GM19025 (cell line): ENCODE measurements around the gene EEFSEC.

ENCODE experiments used
- ATAC-seq: cut with Tn5 transposase; IDR thresholded peaks from one replicate; pipeline ENCODE4 v1.9.1; 2021; ENCODE audit warnings: mild to moderate bottlenecking, low read depth, moderate library complexity; ENCODE audit not compliant: unreplicated experiment

Gene EEFSEC

GRCh38 chr3:128239304-128239703 lies 86.0 kb downstream of the EEFSEC start:
- ATAC-seq = no peak

- ATAC-seq = no peak
Observed at GRCh38 chr3:128240232-128240631, 87.0 kb downstream of the EEFSEC start.

GRCh38 chr3:128241741-128242140 lies 88.5 kb downstream of the EEFSEC start:
- ATAC-seq = no peak

GRCh38 chr3:128242818-128243601 lies 89.7 kb downstream of the EEFSEC start:
- ATAC-seq = no peak

- ATAC-seq = no peak
Observed at GRCh38 chr3:128243602-128244504, 90.6 kb downstream of the EEFSEC start.

- no peak for ATAC-seq
Observed at GRCh38 chr3:128245460-128245859, 92.2 kb downstream of the EEFSEC start.

- ATAC-seq = no peak
Observed at GRCh38 chr3:128247666-128248409, 94.6 kb downstream of the EEFSEC start.

- no peak for ATAC-seq
Observed at GRCh38 chr3:128252083-128252482, 98.8 kb downstream of the EEFSEC start.

- no peak for ATAC-seq
Observed at GRCh38 chr3:128253150-128253549, 99.9 kb downstream of the EEFSEC start.

GRCh38 chr3:128254066-128254590 lies 100.8 kb downstream of the EEFSEC start:
- no peak for ATAC-seq

- no peak for ATAC-seq
Observed at GRCh38 chr3:128254967-128255366, 101.7 kb downstream of the EEFSEC start.

GRCh38 chr3:128256131-128256530 lies 102.8 kb downstream of the EEFSEC start:
- ATAC-seq = no peak

- no peak for ATAC-seq
Observed at GRCh38 chr3:128257632-128258031, 104.4 kb downstream of the EEFSEC start.

GRCh38 chr3:128260275-128260674 lies 107.0 kb downstream of the EEFSEC start:
- ATAC-seq = no peak

- ATAC-seq = no peak
Observed at GRCh38 chr3:128262457-128262856, 109.2 kb downstream of the EEFSEC start.

- no peak for ATAC-seq
Observed at GRCh38 chr3:128263118-128263517, 109.8 kb downstream of the EEFSEC start.

GRCh38 chr3:128263946-128264345 lies 110.7 kb downstream of the EEFSEC start:
- no peak for ATAC-seq

GRCh38 chr3:128266453-128266852 lies 113.2 kb downstream of the EEFSEC start:
- no peak for ATAC-seq

- ATAC-seq = no peak
Observed at GRCh38 chr3:128267541-128267940, 114.3 kb downstream of the EEFSEC start.

- ATAC-seq = no peak
Observed at GRCh38 chr3:128269006-128269775, 115.9 kb downstream of the EEFSEC start.
